Fibroblast of pulmonary artery (primary cell): ENCODE measurements around the gene ELSPBP1.
"Not testable (repeated sequence)": the region's sequence is repeated elsewhere in the genome, so short reads cannot be mapped to it uniquely, and the experiment has no call there.

ENCODE experiments used
- DNase-seq: peaks from one replicate; pipeline ENCODE4 v3.0.0-alpha.2; 2010; ENCODE audit warnings: low read depth
- H3K4me3 ChIP-seq: replicated peaks from 2 replicates; pipeline ENCODE4 v1.5.1; 2011; ENCODE audit warnings: low read depth, mild to moderate bottlenecking, control low read depth, low read length, moderate library complexity
- TF ChIP-seq, protein P1 (sequence below): IDR thresholded peaks from 2 replicates; pipeline ENCODE4 v1.5.1; 2011; ENCODE audit warnings: mild to moderate bottlenecking, control low read depth, low read length, inconsistent platforms; ENCODE audit errors: missing control alignments

Gene ELSPBP1

DNA sequence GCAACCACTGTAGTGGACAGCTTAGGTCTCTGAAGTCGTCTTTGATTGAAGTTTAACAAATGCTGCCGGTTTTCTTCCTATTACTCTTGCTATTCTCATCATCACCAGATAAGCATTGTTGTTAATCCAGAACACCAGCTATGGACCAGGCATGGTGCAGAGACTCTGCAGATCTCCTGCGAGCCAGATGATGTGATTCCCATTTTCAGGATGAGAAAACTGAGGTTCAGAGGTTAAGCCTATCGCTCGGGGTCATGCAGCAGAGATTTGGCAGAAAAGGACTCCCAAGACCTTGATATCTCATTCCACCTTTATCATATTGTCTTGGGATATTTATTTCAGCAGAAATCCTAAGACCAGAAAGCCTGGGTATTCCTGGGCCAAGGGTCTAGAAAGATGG is 65.9 kb downstream of the ELSPBP1 start:
- TF ChIP-seq, protein P1, sequence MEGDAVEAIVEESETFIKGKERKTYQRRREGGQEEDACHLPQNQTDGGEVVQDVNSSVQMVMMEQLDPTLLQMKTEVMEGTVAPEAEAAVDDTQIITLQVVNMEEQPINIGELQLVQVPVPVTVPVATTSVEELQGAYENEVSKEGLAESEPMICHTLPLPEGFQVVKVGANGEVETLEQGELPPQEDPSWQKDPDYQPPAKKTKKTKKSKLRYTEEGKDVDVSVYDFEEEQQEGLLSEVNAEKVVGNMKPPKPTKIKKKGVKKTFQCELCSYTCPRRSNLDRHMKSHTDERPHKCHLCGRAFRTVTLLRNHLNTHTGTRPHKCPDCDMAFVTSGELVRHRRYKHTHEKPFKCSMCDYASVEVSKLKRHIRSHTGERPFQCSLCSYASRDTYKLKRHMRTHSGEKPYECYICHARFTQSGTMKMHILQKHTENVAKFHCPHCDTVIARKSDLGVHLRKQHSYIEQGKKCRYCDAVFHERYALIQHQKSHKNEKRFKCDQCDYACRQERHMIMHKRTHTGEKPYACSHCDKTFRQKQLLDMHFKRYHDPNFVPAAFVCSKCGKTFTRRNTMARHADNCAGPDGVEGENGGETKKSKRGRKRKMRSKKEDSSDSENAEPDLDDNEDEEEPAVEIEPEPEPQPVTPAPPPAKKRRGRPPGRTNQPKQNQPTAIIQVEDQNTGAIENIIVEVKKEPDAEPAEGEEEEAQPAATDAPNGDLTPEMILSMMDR: no peak
- no peak for DNase-seq
- H3K4me3 ChIP-seq: no peak overlapping the region

DNA sequence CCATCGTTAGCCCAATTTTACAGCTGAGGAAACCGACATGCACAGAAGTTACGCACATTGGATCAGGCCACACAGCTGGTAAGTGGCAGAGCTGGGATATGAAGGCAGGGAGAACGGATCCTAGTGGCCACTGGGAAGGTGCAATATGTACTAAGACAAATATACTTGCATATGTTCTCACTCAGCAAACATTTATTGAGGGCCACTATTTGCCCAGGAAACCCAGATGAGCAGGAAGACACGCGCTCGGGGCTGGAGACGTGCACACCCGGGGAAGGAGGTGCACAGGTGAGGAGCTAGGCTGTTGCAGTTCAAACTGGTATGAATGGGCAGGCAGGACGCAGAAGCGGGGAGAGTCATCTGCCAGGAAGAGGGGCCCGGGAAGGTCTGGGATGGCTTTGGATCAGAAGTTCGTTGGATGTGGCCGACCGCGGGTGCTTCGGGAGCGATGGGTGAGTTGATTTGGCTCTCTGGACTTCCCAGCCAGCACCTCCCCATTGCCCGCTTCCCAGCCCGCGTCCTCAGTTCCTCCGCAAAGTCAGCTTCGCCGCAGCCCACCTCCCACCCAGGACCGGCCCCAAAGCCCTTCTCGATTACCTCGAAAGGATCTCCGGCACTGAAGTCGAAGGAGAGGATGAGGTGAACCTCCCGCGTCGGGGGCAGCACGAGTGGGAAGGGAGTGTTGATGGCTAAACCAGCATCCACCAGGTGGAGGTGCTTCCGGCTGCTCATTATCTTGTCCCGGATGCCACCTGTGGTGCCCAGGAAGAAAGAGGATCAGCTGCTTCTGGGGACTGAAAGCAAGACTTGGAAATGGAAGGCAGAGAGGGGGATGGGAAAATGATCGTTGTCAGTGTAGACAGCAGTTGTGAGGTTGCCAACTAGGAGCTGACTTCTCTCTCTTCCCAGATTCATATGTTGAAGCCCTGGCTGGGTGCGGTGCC is 67.2 kb downstream of the ELSPBP1 start:
- no peak for DNase-seq
- TF ChIP-seq, protein P1: no peak
- no peak overlapping the region for H3K4me3 ChIP-seq

DNA sequence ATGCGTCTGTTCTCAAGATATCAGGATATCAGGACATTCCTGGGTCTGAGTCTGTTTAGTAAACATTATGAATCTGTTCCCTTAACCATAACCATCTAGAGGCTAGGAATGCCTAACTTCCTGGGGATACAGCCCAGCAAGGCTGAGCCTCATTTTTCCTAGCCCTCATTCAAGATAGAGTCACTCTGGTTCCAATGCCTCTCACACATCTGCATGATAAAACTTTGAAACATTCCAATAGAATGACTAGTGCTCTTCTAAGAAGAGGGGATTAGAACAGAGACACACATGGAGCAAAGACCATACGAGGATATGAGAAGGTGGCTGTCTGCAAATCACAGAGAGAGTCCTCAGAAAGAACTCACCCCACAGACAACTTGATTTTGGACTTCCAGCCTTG is 70.1 kb downstream of the ELSPBP1 start:
- TF ChIP-seq, protein P1: no peak
- no peak overlapping the region for H3K4me3 ChIP-seq
- no peak for DNase-seq

- no peak for DNase-seq
- no peak overlapping the region for H3K4me3 ChIP-seq
- TF ChIP-seq, protein P1: no peak
These were observed 75.0 kb downstream of the ELSPBP1 start for GRCh38 chr19:48069435-48069834.

DNA sequence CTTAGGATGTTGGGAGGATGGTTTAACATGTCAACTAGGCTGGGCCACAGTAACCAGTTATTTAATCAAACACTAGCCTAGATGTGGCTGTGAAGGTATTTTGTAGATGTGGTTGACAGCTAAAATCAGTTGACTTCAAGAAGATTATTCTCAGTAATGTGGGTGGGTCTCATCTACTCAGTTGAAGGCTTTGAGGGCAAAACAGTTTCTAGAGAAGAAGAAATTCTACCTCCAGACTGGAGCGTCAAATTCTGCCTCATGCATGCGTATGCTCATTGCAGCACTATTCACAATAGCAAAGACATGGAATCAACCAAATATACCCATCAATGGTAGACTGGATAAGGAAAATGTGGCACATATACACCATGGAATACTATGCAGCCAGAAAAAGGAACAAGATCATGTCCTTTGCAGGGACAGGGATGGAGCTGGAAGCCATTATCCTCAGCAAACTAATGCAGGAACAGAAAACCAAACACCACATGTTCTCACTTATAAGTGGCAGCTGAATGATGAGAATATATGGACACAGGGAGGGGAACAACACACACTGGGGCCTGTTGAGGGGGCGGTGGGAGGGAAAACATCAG is 75.8 kb downstream of the ELSPBP1 start:
- H3K4me3 ChIP-seq, DNase-seq: not testable (repeated sequence)
